Ovary (tissue), 3 donors: ENCODE data around the gene SLC31A1.

Experiments used
- CTCF ChIP-seq, 3 donors: fragments of 450-650 bp in 2 of 3; fragments of 200-600 bp in 1 of 3; IDR thresholded peaks; one replicate each; pipeline versions ENCODE4 v1.5.1 to v1.8.0; 2016 to 2022; ENCODE audit warnings: antibody characterized with exemption in 3 of 3, mild to moderate bottlenecking in 1 of 3
- EP300 ChIP-seq: sonication (generic); formaldehyde crosslinking; IDR thresholded peaks from one replicate; pipeline ENCODE4 v1.6.1; 2017; ENCODE audit warnings: antibody characterized with exemption
- POLR2A ChIP-seq: fragments of 450-650 bp; IDR thresholded peaks from one replicate; pipeline ENCODE4 v1.6.1; 2017; ENCODE audit warnings: antibody characterized with exemption, mild to moderate bottlenecking, moderate library complexity
- donor health status: DM: no; HTN: no; CAD: no.

DNA sequence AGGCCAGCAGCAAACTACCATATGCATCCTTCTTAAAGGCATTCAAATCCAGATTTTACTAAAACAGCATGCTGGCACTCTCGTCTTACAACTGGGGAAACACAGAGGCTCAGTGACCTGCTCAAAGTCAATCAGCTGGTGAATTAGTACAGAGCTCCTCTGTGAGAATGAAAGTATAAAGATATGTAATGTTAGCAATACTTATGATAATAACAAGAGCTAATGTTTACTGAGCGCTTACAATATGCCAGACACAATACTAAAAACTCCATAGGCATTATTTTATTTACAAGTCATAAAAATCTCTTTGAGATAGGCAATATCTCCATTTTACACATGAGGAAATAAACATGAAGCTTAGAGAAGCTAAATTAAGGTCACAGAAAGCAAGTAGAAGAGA, 28.9 kb upstream of the SLC31A1 start:
- no peak for TF ChIP-seq CTCF (IDR thresholded peaks at IDR 0.05)
- TF ChIP-seq POLR2A, result no peak
- TF ChIP-seq EP300, result no peak
